Sigmoid colon (tissue), 3 donors: ENCODE measurements around the gene REXO1.

ENCODE experiments used
- POLR2A ChIP-seq, 2 donors: fragments of 450-650 bp; IDR thresholded peaks; one replicate each; pipeline ENCODE4 v1.6.1; 2016; ENCODE audit warnings: antibody characterized with exemption in 2 of 2, mild to moderate bottlenecking in 2 of 2, moderate library complexity in 2 of 2
- TF ChIP-seq, protein P1 (sequence below), 4 experiments: fragments of 450-650 bp in 3 of 4; fragments of 200-600 bp in 1 of 4; IDR thresholded peaks; one replicate each; pipeline ENCODE4 v1.5.1; 2016 to 2019; ENCODE audit warnings: antibody characterized with exemption in 4 of 4, mild to moderate bottlenecking in 3 of 4, moderate library complexity in 2 of 4

DNA sequence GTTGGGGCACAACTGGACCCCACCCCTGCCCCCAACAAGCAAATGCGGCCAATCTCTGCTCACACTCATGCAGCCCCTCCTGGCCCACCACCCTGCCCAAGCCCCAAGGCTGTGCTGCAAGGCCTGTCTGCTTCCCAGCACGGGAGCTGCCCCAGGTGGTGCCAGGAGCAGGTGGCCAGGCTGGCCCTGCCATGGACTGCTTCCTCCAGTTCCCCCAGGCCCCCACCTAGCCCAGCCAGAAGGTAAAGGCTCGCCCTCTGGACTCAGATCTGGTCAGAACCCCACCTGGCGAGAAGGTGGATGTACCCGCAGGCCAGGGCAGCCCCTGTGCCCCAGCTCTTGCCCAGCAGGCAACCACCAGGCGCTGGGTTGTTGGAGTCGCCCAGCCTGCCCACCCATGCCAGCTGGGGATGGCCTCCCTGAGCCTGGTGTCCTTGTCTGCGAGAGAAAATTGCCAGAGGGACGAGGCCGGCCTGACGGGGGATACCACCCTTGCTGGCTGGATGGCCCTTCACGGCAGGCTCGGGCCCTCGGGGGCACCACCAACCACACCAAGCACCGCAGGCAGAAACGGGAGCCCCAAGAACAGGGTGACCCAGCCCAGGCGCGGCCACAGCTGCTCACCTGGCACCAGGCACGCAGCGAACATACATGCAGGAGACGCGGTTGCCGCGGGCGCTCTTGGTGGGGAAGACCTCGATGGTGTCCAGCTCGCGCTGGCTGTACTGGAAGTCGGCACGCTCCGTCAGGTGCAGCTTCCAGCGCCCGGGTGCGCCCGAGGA, 32.5 kb upstream of the REXO1 start:
- no peak for TF ChIP-seq POLR2A (IDR thresholded peaks at IDR 0.05)
- TF ChIP-seq, protein P1, sequence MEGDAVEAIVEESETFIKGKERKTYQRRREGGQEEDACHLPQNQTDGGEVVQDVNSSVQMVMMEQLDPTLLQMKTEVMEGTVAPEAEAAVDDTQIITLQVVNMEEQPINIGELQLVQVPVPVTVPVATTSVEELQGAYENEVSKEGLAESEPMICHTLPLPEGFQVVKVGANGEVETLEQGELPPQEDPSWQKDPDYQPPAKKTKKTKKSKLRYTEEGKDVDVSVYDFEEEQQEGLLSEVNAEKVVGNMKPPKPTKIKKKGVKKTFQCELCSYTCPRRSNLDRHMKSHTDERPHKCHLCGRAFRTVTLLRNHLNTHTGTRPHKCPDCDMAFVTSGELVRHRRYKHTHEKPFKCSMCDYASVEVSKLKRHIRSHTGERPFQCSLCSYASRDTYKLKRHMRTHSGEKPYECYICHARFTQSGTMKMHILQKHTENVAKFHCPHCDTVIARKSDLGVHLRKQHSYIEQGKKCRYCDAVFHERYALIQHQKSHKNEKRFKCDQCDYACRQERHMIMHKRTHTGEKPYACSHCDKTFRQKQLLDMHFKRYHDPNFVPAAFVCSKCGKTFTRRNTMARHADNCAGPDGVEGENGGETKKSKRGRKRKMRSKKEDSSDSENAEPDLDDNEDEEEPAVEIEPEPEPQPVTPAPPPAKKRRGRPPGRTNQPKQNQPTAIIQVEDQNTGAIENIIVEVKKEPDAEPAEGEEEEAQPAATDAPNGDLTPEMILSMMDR (IDR thresholded peaks at IDR 0.05), result no peak
